ENCODE measurements around the gene PLBD2.

Gene PLBD2

DNA sequence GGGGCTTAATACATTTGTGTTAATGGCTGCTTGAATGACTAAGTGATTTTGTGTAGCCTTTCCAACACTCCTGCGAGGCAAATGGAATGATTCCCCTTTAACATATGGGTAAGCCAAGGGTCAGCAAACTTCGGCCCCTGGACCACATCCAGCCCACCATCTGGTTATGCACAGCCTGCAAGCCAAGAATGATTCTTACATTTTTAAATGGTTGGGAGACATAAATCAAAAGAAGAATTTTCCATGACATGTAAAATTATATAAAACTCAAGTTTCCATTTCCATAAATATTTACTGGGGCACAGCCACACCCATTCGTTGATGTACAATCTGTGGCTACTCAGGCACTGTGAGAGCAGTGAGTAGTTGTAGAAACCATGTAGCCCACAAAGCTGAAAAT lies 32.5 kb upstream of the PLBD2 start:
- no peaks in the 10 kb centered on the region; the same call in 1 of the 2 replicates for H3K36me3 ChIP-seq
- no peak for TF ChIP-seq CTCF (IDR thresholded peaks at IDR 0.05; ENCODE audit: low read depth, low read length)
- DNase-seq: no peak
- no peak overlapping the region for H3K27ac ChIP-seq
- H3K27me3 ChIP-seq (ENCODE audit: insufficient read depth, low read depth, severe bottlenecking): no peaks in the 10 kb centered on the region
- H3K9me3 ChIP-seq (ENCODE audit: severe bottlenecking): no peaks in the 10 kb centered on the region
- no peak overlapping the region for H3K4me3 ChIP-seq (ENCODE audit: low read depth, low read length)

- Histone ChIP-seq H3K27me3 (ENCODE audit: insufficient read depth, low read depth, severe bottlenecking) (no peaks in the 10 kb centered on the region), H3K9me3 (ENCODE audit: severe bottlenecking) (no peaks in the 10 kb centered on the region), H3K36me3 (no peaks in the 10 kb centered on the region; the same call in 1 of the 2 replicates), H3K27ac (no peak overlapping the region), H3K4me3 (ENCODE audit: low read depth, low read length) (no peak overlapping the region)
- no peak for DNase-seq
- TF ChIP-seq CTCF (IDR thresholded peaks at IDR 0.05; ENCODE audit: low read depth, low read length): no peak
These were observed 31.5 kb upstream of the PLBD2 start for GRCh38 chr12:113326775-113327395.

- no peak for DNase-seq
- TF ChIP-seq CTCF (IDR thresholded peaks at IDR 0.05; ENCODE audit: low read depth, low read length): no peak
- Histone ChIP-seq H3K27ac (no peak overlapping the region), H3K27me3 (ENCODE audit: insufficient read depth, low read depth, severe bottlenecking) (no peaks in the 10 kb centered on the region), H3K4me3 (ENCODE audit: low read depth, low read length) (no peak overlapping the region), H3K36me3 (no peaks in the 10 kb centered on the region; the same call in none of the 2 replicates), H3K9me3 (ENCODE audit: severe bottlenecking) (no peaks in the 10 kb centered on the region)
These were observed 30.0 kb upstream of the PLBD2 start for GRCh38 chr12:113328368-113328889.

GRCh38 chr12:113329022-113329790 lies 29.2 kb upstream of the PLBD2 start:
- no peak for TF ChIP-seq CTCF (IDR thresholded peaks at IDR 0.05; ENCODE audit: low read depth, low read length)
- H3K36me3 ChIP-seq: no peaks in the 10 kb centered on the region; the same call in none of the 2 replicates
- no peak overlapping the region for H3K27ac ChIP-seq
- H3K27me3 ChIP-seq (ENCODE audit: insufficient read depth, low read depth, severe bottlenecking): no peaks in the 10 kb centered on the region
- no peak for DNase-seq
- no peaks in the 10 kb centered on the region for H3K9me3 ChIP-seq (ENCODE audit: severe bottlenecking)
- no peak overlapping the region for H3K4me3 ChIP-seq (ENCODE audit: low read depth, low read length)

GRCh38 chr12:113329791-113330417 lies 28.5 kb upstream of the PLBD2 start:
- no peak for TF ChIP-seq CTCF (IDR thresholded peaks at IDR 0.05; ENCODE audit: low read depth, low read length)
- no peaks in the 10 kb centered on the region for H3K9me3 ChIP-seq (ENCODE audit: severe bottlenecking)
- no peaks in the 10 kb centered on the region for H3K27me3 ChIP-seq (ENCODE audit: insufficient read depth, low read depth, severe bottlenecking)
- no peaks in the 10 kb centered on the region; the same call in none of the 2 replicates for H3K36me3 ChIP-seq
- H3K27ac ChIP-seq: no peak overlapping the region
- no peak for DNase-seq
- H3K4me3 ChIP-seq (ENCODE audit: low read depth, low read length): no peak overlapping the region

All from WERI-Rb-1 (cell line).